HEK293T (cell line): ENCODE results near the gene TREX2.

Source experiments
- ELF4 ChIP-seq: fragments of 450-650 bp; IDR thresholded peaks from 2 replicates; pipeline ENCODE4 v1.6.1; 2017; ENCODE audit warnings: antibody characterized with exemption
- FOXK2 ChIP-seq: fragments of 450-650 bp; IDR thresholded peaks from 2 replicates; pipeline ENCODE4 v1.6.1; 2016; ENCODE audit warnings: mild to moderate bottlenecking
- HDGF ChIP-seq: fragments of 450-650 bp; IDR thresholded peaks from 2 replicates; pipeline ENCODE4 v1.6.1; 2017; ENCODE audit warnings: antibody characterized with exemption, borderline replicate concordance
- SP1 ChIP-seq: fragments of 450-650 bp; IDR thresholded peaks from 2 replicates; pipeline ENCODE4 v1.6.1; 2017

- TF ChIP-seq SP1 (no peak), HDGF (no peak), ELF4 (no peak), FOXK2 (no peak)
These were observed 31.0 kb upstream of the TREX2 start for GRCh38 chrX:153476666-153477363.
